Right lobe of liver (tissue), 4 donors: ENCODE measurements around the gene TSPAN8.

Experiments used
- POLR2A ChIP-seq: fragments of 450-650 bp; IDR thresholded peaks from one replicate; pipeline ENCODE4 v1.6.1; 2017; ENCODE audit warnings: antibody characterized with exemption, mild to moderate bottlenecking
- TF ChIP-seq, protein P1 (sequence below), 4 donors: fragments of 200-600 bp in 3 of 4; fragments of 450-650 bp in 1 of 4; IDR thresholded peaks; one replicate each; pipeline versions ENCODE4 v1.5.1 to v1.8.0; 2016 to 2022; ENCODE audit warnings: antibody characterized with exemption in 4 of 4, mild to moderate bottlenecking in 2 of 4
- donor health status: DM: no; HTN: no; CAD: no.
- donor health status: DM: no; HTN: no; CAD: no.
- donor health status: DM: no; HTN: yes; CAD: no.

- TF ChIP-seq, protein P1, sequence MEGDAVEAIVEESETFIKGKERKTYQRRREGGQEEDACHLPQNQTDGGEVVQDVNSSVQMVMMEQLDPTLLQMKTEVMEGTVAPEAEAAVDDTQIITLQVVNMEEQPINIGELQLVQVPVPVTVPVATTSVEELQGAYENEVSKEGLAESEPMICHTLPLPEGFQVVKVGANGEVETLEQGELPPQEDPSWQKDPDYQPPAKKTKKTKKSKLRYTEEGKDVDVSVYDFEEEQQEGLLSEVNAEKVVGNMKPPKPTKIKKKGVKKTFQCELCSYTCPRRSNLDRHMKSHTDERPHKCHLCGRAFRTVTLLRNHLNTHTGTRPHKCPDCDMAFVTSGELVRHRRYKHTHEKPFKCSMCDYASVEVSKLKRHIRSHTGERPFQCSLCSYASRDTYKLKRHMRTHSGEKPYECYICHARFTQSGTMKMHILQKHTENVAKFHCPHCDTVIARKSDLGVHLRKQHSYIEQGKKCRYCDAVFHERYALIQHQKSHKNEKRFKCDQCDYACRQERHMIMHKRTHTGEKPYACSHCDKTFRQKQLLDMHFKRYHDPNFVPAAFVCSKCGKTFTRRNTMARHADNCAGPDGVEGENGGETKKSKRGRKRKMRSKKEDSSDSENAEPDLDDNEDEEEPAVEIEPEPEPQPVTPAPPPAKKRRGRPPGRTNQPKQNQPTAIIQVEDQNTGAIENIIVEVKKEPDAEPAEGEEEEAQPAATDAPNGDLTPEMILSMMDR (IDR thresholded peaks at IDR 0.05) = no peak
- no peak for TF ChIP-seq POLR2A
Observed at GRCh38 chr12:71170456-71170855, 12.7 kb upstream of the TSPAN8 start.
